Thymus (tissue), 11 donors: ENCODE data around the gene CCDC201. TPM values are rescaled to one million over a fixed set of nuclear protein-coding genes. Genes with fewer than 3 reads are reported as not detected.

ENCODE experiments used
- DNase-seq, 9 donors: peaks; one replicate each; pipeline ENCODE4 v3.0.0-alpha.2; 2013; ENCODE audit warnings: low spot score in 9 of 9, low read depth in 6 of 9, missing footprints in 1 of 9
- H3K27ac ChIP-seq, 2 donors: one replicate each; pipeline ENCODE4 v1.5.1; 2013; ENCODE audit warnings: control low read depth in 1 of 2, low read depth in 1 of 2, low read length in 1 of 2, mild to moderate bottlenecking in 1 of 2, moderate library complexity in 1 of 2
- H3K27me3 ChIP-seq, 2 donors: one replicate each; pipeline ENCODE4 v1.5.1; 2013; ENCODE audit warnings: low read length in 1 of 2; ENCODE audit not compliant: control insufficient read depth in 2 of 2, insufficient read depth in 1 of 2
- H3K36me3 ChIP-seq, 2 donors: one replicate each; pipeline ENCODE4 v1.5.1; 2013; ENCODE audit warnings: low read length in 1 of 2, mild to moderate bottlenecking in 1 of 2, moderate library complexity in 1 of 2; ENCODE audit not compliant: control insufficient read depth in 2 of 2, insufficient read depth in 2 of 2
- H3K4me1 ChIP-seq, 2 donors: one replicate each; pipeline ENCODE4 v1.5.1; 2013; ENCODE audit warnings: low read length in 2 of 2; ENCODE audit not compliant: control insufficient read depth in 2 of 2, insufficient read depth in 2 of 2
- H3K4me3 ChIP-seq, 2 donors: one replicate each; pipeline ENCODE4 v1.5.1; 2013; ENCODE audit warnings: low read length in 2 of 2, control low read depth in 1 of 2, mild to moderate bottlenecking in 1 of 2
- H3K9me3 ChIP-seq, 2 donors: one replicate each; pipeline ENCODE4 v1.5.1; 2013; ENCODE audit warnings: low read length in 1 of 2, mild to moderate bottlenecking in 1 of 2; ENCODE audit not compliant: control insufficient read depth in 2 of 2, insufficient read depth in 1 of 2
- WGBS: extraction: QIAGEN DNeasy Blood & Tissue Kit; methylation state at CpG from one replicate; pipeline ENCODE4 v1.1.7; 2013; 5-methylcytosine and 5-hydroxymethylcytosine counted together
- polyA plus RNA-seq: library from polyadenylated mRNA; stranded (reverse); fragments of 200-250 nt; gene quantifications from one replicate; pipeline ENCODE4 v1.2.3, GENCODE V29; 2013
- total RNA-seq: library from RNA; stranded (reverse); fragments of 120-200 nt; gene quantifications from one replicate; pipeline ENCODE4 v1.2.4, GENCODE V29; 2013
- donor health status: healthy.

The CCDC201 gene
- total and polyA plus RNA-seq, 2 donors, result under 0.01 to 0.09 TPM

GRCh38 chr7:45897042-45897690 is 24.3 kb upstream of the CCDC201 start:
- Histone ChIP-seq H3K9me3 (no peaks in the 10 kb centered on the region), H3K27me3 (no peaks in the 10 kb centered on the region), H3K4me3 (no peak overlapping the region), H3K36me3 (no peaks in the 10 kb centered on the region), H3K27ac (no peak overlapping the region), H3K4me1 (no peaks in the 10 kb centered on the region)
- no peak for DNase-seq
- 96% methylated on average over 1 of the region's 1 CpG for WGBS

GRCh38 chr7:45894665-45895062 is 21.8 kb upstream of the CCDC201 start:
- Histone ChIP-seq H3K27ac (no peak overlapping the region), H3K4me3 (no peak overlapping the region), H3K9me3 (no peaks in the 10 kb centered on the region), H3K4me1 (no peaks in the 10 kb centered on the region), H3K27me3 (peaks cover 2 to 11% of the 10 kb centered on the region in 2 donors), H3K36me3 (no peaks in the 10 kb centered on the region)
- no peak for DNase-seq

- Histone ChIP-seq H3K27ac (no peak overlapping the region), H3K9me3 (no peaks in the 10 kb centered on the region), H3K4me3 (no peak overlapping the region), H3K36me3 (no peaks in the 10 kb centered on the region), H3K27me3 (peaks cover 7 to 16% of the 10 kb centered on the region in 2 donors), H3K4me1 (no peaks in the 10 kb centered on the region)
- no peak for DNase-seq
- 88% methylated on average over 4 of the region's 4 CpGs for WGBS
These were observed 21.2 kb upstream of the CCDC201 start for GRCh38 chr7:45893996-45894664.

- H3K36me3 ChIP-seq, result no peaks in the 10 kb centered on the region
- H3K9me3 ChIP-seq, result no peaks in the 10 kb centered on the region
- H3K27ac ChIP-seq, result no peak overlapping the region
- H3K27me3 ChIP-seq, result peaks cover 13 to 23% of the 10 kb centered on the region in 2 donors
- no peak overlapping the region for H3K4me3 ChIP-seq
- H3K4me1 ChIP-seq, result no peaks in the 10 kb centered on the region
- DNase-seq, result no peak
- 73% methylated on average over 5 of the region's 5 CpGs for WGBS
These were observed 20.6 kb upstream of the CCDC201 start for GRCh38 chr7:45893374-45893995.

GRCh38 chr7:45892407-45893035 is 19.6 kb upstream of the CCDC201 start:
- no peaks in the 10 kb centered on the region for H3K4me1 ChIP-seq
- WGBS, result 94% methylated on average over 6 of the region's 6 CpGs
- no peak overlapping the region for H3K27ac ChIP-seq
- no peaks in the 10 kb centered on the region for H3K36me3 ChIP-seq
- no peak overlapping the region for H3K4me3 ChIP-seq
- no peak for DNase-seq
- no peaks in the 10 kb centered on the region for H3K9me3 ChIP-seq
- H3K27me3 ChIP-seq, result peaks cover 22 to 32% of the 10 kb centered on the region in 2 donors

GRCh38 chr7:45891462-45892402 is 18.9 kb upstream of the CCDC201 start:
- no peaks in the 10 kb centered on the region for H3K4me1 ChIP-seq
- DNase-seq, result no peak
- no peaks in the 10 kb centered on the region for H3K36me3 ChIP-seq
- H3K27me3 ChIP-seq, result peaks cover 26 to 40% of the 10 kb centered on the region in 2 donors
- H3K27ac ChIP-seq, result no peak overlapping the region
- no peaks in the 10 kb centered on the region for H3K9me3 ChIP-seq
- 85% methylated on average over 10 of the region's 10 CpGs for WGBS
- H3K4me3 ChIP-seq, result no peak overlapping the region

- Histone ChIP-seq H3K27ac (no peak overlapping the region), H3K36me3 (no peaks in the 10 kb centered on the region), H3K27me3 (peaks cover 26 to 41% of the 10 kb centered on the region in 2 donors), H3K4me3 (no peak overlapping the region), H3K4me1 (no peaks in the 10 kb centered on the region), H3K9me3 (no peaks in the 10 kb centered on the region)
- DNase-seq, result peak in 4 of 9 donors; percentile 1 to 26 (median 8)
- 53% methylated on average over 6 of the region's 6 CpGs for WGBS
These were observed 18.1 kb upstream of the CCDC201 start for GRCh38 chr7:45890902-45891461.

GRCh38 chr7:45890125-45890901 is 17.4 kb upstream of the CCDC201 start:
- Histone ChIP-seq H3K4me1 (no peaks in the 10 kb centered on the region), H3K27ac (no peak overlapping the region), H3K27me3 (peaks cover 26 to 42% of the 10 kb centered on the region in 2 donors), H3K9me3 (no peaks in the 10 kb centered on the region), H3K4me3 (no peak overlapping the region), H3K36me3 (no peaks in the 10 kb centered on the region)
- DNase-seq, result no peak
- 89% methylated on average over 8 of the region's 8 CpGs for WGBS
